ENCODE data around the gene HMSD.

- TF ChIP-seq CTCF (IDR thresholded peaks at IDR 0.05; ENCODE audit: extremely low read depth in 1 of 2, insufficient read depth in 1 of 2, low read depth in 1 of 2, low read length in 2 of 2) (no peak), POLR2A (IDR thresholded peaks at IDR 0.05; ENCODE audit: low read depth, low read length) (no peak)
Observed at GRCh38 chr18:63960891-63961290, 11.8 kb downstream of the HMSD start.
